HG02870 (cell line): ENCODE measurements around the gene C1orf167.

ENCODE experiments used
- ATAC-seq: cut with Tn5 transposase; IDR thresholded peaks from one replicate; pipeline ENCODE4 v1.9.1; 2021; ENCODE audit warnings: mild to moderate bottlenecking, moderate library complexity; ENCODE audit not compliant: unreplicated experiment

Gene C1orf167

GRCh38 chr1:11736746-11737639 lies 25.0 kb upstream of the C1orf167 start:
- no peak for ATAC-seq

GRCh38 chr1:11738096-11738495 lies 23.9 kb upstream of the C1orf167 start:
- ATAC-seq: no peak

GRCh38 chr1:11738783-11739182 lies 23.2 kb upstream of the C1orf167 start:
- no peak for ATAC-seq

DNA sequence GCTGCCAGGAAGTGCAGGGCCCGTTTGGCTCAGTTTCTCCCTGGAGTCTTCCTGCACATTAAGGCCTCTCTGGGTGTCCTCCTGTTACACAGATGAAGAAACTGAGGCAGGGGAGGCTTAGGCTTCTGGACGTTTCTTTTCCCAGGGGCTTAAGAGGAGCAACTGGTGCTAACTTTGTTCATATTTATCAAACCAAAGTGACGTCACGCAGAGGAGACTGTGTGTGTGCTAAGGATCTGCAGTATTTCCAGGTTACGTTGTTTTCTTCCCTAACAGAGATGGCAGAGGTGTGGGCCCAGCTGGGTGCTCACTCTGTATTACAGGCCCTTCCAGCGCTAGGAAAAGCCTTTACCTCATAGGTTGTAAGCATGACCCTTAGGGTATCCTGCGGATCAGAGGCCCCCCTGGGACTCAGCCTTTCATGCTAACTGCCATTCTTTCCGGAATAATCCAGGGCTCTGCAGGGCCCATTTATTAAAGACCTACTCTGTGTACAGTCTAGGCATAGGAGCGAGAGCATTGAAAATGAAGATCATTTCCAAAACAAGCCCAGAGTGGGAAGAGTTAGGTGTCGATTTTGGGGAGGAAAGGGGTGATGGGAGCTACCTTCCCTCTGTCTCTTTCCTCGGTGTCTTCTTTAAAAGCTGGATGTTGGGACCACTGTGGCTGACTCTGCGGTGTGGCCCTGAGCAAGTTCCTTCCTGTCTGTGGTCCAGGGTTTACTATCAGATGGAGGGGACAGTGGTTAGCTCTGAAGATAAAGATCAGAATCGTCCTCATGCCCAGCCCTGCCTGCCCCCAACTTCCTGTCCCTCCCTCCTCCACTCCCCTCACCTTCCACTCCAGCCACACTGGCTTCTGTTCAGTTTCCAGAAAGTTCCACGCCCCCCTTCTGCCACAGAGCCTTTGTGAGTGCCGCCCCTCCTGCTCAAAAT lies 21.5 kb upstream of the C1orf167 start:
- ATAC-seq: no peak

DNA sequence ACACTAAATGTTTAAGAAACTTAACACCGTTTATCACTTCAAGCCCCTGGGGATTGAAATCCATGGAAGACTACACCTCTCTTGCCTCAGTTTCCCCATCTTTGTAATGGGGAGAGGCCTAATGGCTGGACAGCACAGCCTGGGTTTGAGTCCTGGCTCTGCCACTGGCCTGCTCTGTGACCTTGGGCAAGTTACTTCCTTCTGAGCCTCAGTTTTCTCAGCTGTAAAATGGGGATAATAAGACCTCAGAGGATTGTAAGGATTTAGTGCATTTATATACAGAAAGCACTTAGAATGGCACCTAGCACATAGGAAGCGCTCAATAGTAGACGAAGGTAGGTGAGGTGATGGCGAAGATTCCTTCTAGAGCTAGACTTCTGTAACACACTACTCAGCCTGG lies 20.5 kb upstream of the C1orf167 start:
- no peak for ATAC-seq

DNA sequence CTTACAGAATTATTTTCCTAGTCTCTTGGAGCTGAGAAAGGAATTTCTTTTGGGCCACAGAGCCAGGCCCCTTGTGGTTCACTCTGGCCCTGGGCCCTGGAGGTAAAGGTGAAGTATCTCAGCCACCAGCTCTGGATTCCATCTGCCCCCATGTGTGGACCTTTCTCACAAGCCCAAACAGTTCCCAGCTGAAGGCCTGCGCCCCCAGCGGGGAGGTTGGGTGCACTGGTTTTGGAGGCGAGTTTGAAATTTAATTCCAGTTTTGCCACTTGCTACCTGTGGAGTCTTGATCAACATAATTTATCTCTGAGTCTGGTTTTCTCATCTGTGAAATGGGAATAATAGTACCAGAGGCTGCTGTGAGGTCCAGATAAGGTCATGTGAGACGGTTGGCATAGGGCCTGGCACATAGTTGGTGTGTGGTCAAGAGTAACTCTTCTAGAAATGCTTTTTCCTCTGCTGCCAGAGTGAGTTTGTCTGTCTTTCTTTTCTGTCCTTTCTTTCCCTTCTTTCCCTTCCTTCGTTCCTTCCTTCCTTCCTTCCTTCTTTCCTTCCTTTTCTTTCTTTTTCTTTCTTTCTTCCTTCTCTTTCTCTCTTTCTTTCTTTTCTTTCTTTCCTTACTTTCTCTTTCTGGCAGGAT lies 20.0 kb upstream of the C1orf167 start:
- no peak for ATAC-seq

- no peak for ATAC-seq
These were observed 17.7 kb upstream of the C1orf167 start for GRCh38 chr1:11744287-11744686.

GRCh38 chr1:11746092-11746491 lies 15.9 kb upstream of the C1orf167 start:
- no peak for ATAC-seq

GRCh38 chr1:11746795-11747487 lies 15.1 kb upstream of the C1orf167 start:
- ATAC-seq: no peak

DNA sequence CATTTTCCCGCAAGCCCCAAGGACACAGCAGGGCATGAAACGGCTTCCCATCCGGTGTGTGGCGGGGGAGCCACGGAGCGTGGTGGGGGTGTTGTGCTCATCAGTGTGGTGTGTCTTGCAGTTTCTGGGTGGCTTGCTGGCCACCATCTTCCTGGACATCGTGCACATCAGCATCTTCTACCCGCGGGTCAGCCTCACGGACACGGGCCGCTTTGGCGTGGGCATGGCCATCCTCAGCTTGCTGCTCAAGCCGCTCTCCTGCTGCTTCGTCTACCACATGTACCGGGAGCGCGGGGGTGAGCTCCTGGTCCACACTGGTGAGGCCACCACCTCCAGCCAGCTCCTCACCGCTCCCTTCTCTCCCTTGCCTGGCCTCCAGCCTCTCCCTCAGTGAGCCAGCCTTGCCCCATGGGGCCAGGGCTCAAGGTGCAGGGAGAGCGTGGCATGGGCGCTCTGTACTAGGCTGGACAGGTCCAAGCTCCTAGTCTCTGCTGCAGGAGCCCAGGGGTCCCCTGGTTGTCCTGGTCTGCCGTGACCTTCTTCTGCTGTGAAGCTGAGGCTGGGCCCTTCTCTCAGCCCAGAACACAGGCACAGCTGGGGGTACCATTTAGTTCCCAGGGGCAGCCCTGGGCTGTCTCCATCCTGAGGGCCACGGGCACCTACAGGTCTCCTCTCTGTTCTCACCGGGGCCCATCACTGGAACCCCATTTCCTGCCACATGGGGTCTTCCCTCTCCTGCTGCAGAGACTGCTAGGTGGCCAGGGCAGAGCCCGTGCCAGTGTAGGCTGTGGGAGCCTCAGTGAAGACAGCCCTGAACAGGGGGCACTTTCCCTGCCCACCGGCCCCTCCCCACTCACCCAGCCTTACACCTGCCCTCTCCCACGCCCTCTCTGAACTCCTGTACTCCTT lies 13.4 kb upstream of the C1orf167 start:
- ATAC-seq: no peak

DNA sequence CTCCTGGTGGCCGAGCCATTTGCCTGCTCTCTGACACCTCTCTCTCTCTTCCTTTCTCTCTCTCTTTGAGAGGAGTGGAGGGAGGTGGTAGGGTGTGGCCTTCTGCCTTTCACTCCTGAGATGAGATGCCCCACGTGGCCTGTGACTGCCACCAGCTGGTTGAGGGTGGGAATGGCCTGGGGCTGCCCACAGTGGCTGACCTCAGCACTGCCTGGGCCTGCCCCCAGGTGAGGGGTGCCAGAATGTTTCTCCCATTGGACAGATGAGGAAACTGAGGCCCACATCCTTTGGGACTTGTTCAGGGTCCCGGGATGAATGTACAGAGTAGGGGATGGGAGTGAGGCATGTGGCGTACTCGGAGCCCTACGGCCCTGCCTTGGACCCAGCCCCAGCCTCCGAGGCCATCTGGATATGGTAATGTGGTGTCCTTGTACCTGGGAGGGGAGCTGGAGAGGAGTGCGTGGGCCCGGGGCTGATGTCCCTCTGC lies 12.7 kb upstream of the C1orf167 start:
- no peak for ATAC-seq

GRCh38 chr1:11749996-11750395 lies 12.0 kb upstream of the C1orf167 start:
- ATAC-seq: no peak

DNA sequence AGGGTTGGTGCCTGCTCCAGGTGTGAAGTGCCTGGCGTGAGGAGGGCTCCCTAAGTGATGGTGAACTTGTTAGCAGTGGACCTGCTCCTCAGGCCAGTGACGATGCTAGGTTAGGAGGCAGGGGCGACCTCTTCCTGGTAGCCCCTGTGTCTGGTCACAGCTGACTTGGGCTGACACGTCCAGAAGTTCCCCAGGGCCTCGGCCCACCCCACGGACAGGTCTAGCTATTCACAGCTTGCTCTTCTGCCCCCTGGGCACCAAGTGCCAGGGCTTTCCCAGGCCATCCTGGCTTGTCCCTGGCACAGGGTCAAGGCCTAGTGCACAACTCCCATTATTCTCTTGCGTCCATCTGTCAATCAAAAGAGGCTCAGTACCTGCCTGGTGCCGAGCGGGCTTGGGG lies 10.9 kb upstream of the C1orf167 start:
- ATAC-seq: no peak

DNA sequence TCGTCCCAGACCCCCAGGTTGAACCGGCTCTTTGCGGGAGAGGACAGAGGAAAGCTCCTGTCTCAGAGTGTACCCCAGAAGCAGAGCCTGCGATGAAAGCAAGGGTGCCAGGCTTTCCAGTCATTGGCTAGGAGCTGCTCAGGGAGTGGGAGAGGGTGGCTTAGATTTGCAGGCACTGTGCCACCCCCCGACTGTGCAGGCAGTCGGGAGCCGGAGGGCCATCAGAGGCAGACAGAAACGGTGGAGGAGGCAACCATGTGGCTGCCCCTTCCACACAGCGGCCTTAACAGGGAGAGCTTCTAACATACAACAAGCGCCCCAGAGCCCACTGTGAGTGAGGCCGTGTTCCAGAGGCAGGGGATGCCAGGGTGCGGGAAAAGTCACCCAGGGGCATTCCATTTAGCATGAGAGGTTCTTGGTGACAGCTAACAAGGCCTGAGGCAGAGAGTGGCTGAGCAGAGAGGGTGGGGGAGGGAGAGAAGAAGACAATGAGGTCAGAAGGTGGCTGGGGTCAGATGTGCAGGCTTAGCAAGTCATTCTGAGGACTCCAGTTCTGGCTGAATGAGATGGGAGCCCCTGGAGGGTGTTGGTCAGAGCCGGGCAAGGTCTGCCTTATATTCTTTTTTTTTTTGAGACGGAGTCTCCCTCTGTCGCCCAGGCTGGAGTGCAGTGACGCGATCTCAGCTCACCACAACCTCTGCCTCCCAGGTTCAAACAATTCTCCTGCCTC lies 9.5 kb upstream of the C1orf167 start:
- no peak for ATAC-seq

- no peak for ATAC-seq
These were observed 8.3 kb upstream of the C1orf167 start for GRCh38 chr1:11753555-11754208.

DNA sequence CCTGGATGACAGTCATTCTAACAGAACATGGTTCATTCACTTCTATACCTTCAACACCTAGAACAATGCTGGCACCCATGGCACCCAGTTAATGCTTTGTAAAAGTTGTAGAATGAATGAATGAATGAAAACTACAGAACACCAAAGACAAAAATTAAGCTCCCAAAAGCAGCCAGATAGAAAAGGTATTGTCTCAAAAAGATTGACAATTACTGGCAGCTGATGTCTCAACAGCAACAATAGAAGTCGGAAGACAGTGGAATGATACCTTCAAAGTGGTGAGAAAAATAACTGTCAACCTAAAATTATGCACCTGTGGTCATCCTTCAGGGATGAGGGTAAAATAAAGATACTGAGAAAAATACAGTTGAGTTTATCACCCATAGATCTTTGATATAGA lies 4.9 kb upstream of the C1orf167 start:
- no peak for ATAC-seq

DNA sequence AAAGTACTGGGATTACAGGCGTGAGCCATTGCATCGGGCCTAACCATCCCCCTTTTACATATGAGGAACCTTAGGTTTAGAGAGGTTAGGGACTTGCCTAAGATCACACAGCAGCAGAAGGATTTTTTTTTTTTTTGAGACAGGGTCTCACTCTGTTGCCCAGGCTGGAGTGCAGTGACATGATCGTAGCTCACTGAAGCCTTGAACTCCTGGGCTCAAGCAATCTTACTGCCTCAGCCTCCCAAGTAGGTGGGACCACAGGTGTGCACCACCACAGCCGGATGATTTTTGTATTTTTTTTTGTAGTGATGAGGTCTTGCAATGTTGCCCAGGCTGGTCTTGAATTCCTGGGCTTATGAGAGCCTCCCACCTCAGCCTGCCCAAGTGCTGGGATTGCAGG lies 2.2 kb upstream of the C1orf167 start:
- ATAC-seq: no peak

- no peak for ATAC-seq
These were observed 708 bp upstream of the C1orf167 start for GRCh38 chr1:11761285-11761684.
